A549 (cell line): ENCODE data around the gene GLIPR1.
A peak's percentile ranks its signal among the peaks of the same experiment; 100 is the strongest.

ENCODE experiments used
- CHD2 ChIP-seq: fragments of 150-350 bp; IDR thresholded peaks from 2 replicates; pipeline ENCODE4 v1.6.1; 2014; ENCODE audit warnings: low read length; ENCODE audit not compliant: partially characterized antibody
- CTCF ChIP-seq: fragments of >200 bp; sonication (Bioruptor Twin); formaldehyde crosslinking; IDR thresholded peaks from 3 replicates; pipeline ENCODE4 v1.5.1; 2016
- FOSL2 ChIP-seq, 2 experiments: fragments of 450-650 bp in 1 of 2; fragments of >200 bp in 1 of 2; sonication (Bioruptor Twin) in 1 of 2; formaldehyde crosslinking; IDR thresholded peaks; 2 replicates each; pipeline versions ENCODE4 v1.5.0 to v1.6.1; 2016 to 2020; ENCODE audit warnings: mild to moderate bottlenecking in 1 of 2, moderate library complexity in 1 of 2
- JUN ChIP-seq, 2 experiments: fragments of >200 bp; sonication (Bioruptor Twin); formaldehyde crosslinking; IDR thresholded peaks; 2 replicates in 1 of 2; 3 replicates in 1 of 2; pipeline ENCODE4 v1.6.1; 2016 to 2017
- JUNB ChIP-seq: fragments of >200 bp; sonication (Bioruptor Twin); formaldehyde crosslinking; IDR thresholded peaks from 2 replicates; pipeline ENCODE4 v1.6.1; 2016
- MAX ChIP-seq: IDR thresholded peaks from 2 replicates; pipeline ENCODE4 v1.6.1; 2012
- NFE2L2 ChIP-seq: fragments of 150-350 bp; conservative IDR thresholded peaks from 2 replicates; pipeline ENCODE4 v1.6.1; 2014; ENCODE audit warnings: low read length
- POLR2A ChIP-seq: IDR thresholded peaks from 2 replicates; pipeline ENCODE4 v1.6.1; 2012; ENCODE audit warnings: mild to moderate bottlenecking, low read length
- RFX5 ChIP-seq: fragments of 450-650 bp; IDR thresholded peaks from 2 replicates; pipeline ENCODE4 v1.7.1; 2014; ENCODE audit warnings: antibody characterized with exemption, mild to moderate bottlenecking, moderate library complexity
- ZNF302 ChIP-seq: fragments of 250-450 bp; sonication (Bioruptor Pico); IDR thresholded peaks from 2 replicates; pipeline ENCODE4 v1.9.0; 2021; ENCODE audit warnings: inconsistent platforms, mild to moderate bottlenecking, moderate library complexity

GRCh38 chr12:75488553-75488952 is 8.0 kb downstream of the GLIPR1 start:
- TF ChIP-seq MAX = no peak
- TF ChIP-seq FOSL2 (IDR thresholded peaks at IDR 0.05) = no peak
- TF ChIP-seq FOSL2 (CRISPR knock-in tag; IDR thresholded peaks at IDR 0.05) = no peak
- TF ChIP-seq ZNF302 = no peak
- TF ChIP-seq RFX5 = no peak
- TF ChIP-seq CTCF = peak; percentile 31; the same call in 2 of the 3 replicates
- TF ChIP-seq JUN (IDR thresholded peaks at IDR 0.05) = no peak
- no peak for TF ChIP-seq JUNB
- no peak for TF ChIP-seq POLR2A
- no peak for TF ChIP-seq CHD2
- no peak for TF ChIP-seq NFE2L2
